ENCODE results near the gene DPP9. TPM values are rescaled to one million over a fixed set of nuclear protein-coding genes. Genes with fewer than 3 reads are reported as not detected.

DPP9 gene
- polyA plus RNA-seq, 2 of the 4 experiments (the other 2 are of a cell fraction), result 10.1 to 53.5 TPM

DNA sequence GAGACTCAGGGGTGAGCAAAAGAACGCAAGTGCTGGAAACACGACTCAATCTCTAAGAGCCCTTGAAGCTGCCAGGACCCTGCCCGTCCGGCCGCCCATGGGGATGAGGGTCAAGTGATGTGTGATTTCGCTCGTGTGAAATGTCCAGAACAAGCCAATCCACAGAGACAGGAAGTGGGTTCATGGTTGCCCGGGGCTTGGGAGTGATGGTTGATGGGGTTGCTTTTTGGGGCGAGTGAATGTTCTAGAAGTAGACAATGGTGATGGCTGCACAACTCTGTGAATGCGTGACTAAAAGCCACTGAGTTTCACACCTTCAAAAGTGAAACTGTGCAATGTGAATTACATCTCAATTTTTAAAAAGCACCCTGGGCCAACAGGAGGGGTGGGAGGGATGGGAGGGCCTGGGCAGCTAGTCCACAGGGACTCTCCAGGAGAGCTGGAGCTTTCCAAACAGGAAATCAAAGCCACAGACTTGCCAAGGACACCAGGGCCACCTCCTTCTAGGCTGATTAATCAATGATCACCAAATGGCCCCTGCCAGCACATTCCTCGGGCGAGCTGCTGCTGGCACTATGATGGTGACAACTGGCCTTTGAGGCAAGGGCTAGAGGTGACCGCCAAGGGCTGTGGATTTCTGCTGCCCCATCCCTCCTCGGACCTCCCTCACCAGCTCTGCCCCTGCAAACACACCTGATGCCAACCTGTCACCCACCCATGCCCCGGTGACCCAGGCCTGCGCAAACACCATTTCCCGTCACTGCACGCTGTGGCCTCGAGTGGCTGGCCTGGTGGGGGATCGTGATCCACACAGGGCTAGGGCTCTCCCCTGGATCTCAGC lies 14.0 kb downstream of the DPP9 start:
- DNase-seq (ENCODE audit: low read depth in 1 of 2, low spot score in 1 of 2) (no peak), ATAC-seq (no peak)
- CTCF ChIA-PET, result no interaction called here

GRCh38 chr19:4707956-4708650 lies 15.5 kb downstream of the DPP9 start:
- Histone ChIP-seq H3K4me2 (no peak overlapping the region), H3K4me3 (no peak overlapping the region), H3K9me3 (no peaks in the 10 kb centered on the region), H3K27ac (no peak overlapping the region; a peak in 1 of 6 replicates), H3K4me1 (peaks cover 22% of the 10 kb centered on the region)
- TF ChIP-seq HES2 (IDR thresholded peaks at IDR 0.05), result no peak
- no peak for TF ChIP-seq SREBF2 (IDR thresholded peaks at IDR 0.05)
- TF ChIP-seq RNF2 (IDR thresholded peaks at IDR 0.05; ENCODE audit: borderline replicate concordance, low read depth), result no peak
- no peak for TF ChIP-seq HOXA7 (CRISPR knock-in tag; IDR thresholded peaks at IDR 0.05)
- no peak for TF ChIP-seq HOXB13 (CRISPR knock-in tag; IDR thresholded peaks at IDR 0.05; ENCODE audit: low read depth)
- TF ChIP-seq CBX2 (IDR thresholded peaks at IDR 0.05; ENCODE audit: borderline replicate concordance, low read depth), result no peak
- TF ChIP-seq NR3C1 (IDR thresholded peaks at IDR 0.05), result no peak
- no peak for TF ChIP-seq USF2 (IDR thresholded peaks at IDR 0.05)
- TF ChIP-seq TFCP2L1 (CRISPR knock-in tag; IDR thresholded peaks at IDR 0.05), result no peak
- TF ChIP-seq, protein P1, sequence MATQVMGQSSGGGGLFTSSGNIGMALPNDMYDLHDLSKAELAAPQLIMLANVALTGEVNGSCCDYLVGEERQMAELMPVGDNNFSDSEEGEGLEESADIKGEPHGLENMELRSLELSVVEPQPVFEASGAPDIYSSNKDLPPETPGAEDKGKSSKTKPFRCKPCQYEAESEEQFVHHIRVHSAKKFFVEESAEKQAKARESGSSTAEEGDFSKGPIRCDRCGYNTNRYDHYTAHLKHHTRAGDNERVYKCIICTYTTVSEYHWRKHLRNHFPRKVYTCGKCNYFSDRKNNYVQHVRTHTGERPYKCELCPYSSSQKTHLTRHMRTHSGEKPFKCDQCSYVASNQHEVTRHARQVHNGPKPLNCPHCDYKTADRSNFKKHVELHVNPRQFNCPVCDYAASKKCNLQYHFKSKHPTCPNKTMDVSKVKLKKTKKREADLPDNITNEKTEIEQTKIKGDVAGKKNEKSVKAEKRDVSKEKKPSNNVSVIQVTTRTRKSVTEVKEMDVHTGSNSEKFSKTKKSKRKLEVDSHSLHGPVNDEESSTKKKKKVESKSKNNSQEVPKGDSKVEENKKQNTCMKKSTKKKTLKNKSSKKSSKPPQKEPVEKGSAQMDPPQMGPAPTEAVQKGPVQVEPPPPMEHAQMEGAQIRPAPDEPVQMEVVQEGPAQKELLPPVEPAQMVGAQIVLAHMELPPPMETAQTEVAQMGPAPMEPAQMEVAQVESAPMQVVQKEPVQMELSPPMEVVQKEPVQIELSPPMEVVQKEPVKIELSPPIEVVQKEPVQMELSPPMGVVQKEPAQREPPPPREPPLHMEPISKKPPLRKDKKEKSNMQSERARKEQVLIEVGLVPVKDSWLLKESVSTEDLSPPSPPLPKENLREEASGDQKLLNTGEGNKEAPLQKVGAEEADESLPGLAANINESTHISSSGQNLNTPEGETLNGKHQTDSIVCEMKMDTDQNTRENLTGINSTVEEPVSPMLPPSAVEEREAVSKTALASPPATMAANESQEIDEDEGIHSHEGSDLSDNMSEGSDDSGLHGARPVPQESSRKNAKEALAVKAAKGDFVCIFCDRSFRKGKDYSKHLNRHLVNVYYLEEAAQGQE (IDR thresholded peaks at IDR 0.05), result no peak
- no peak for TF ChIP-seq CHD2 (IDR thresholded peaks at IDR 0.05; ENCODE audit: low read length, partially characterized antibody)
- no peak for TF ChIP-seq FOSL2 (IDR thresholded peaks at IDR 0.05)
- TF ChIP-seq FOSL2 (CRISPR knock-in tag; IDR thresholded peaks at IDR 0.05), result no peak
- TF ChIP-seq JUN (IDR thresholded peaks at IDR 0.05), result no peak
- DNase-seq (ENCODE audit: low read depth in 1 of 2, low spot score in 1 of 2) (no peak), ATAC-seq (no peak), FAIRE-seq (no peak)
- POLR2A ChIA-PET, result no interaction called here
- CTCF ChIA-PET, result no interaction called here
- WGBS (ENCODE audit: missing lambda C conversion rate), result 96% methylated on average over 10 of the region's 10 CpGs

More for the DNA sequence above, 14.0 kb downstream of the DPP9 start:
- TF ChIP-seq EHMT2 (IDR thresholded peaks at IDR 0.05; ENCODE audit: low read depth), result no peak
- no peak for TF ChIP-seq HOXB5 (CRISPR knock-in tag; IDR thresholded peaks at IDR 0.05)
- no peak for TF ChIP-seq JUN (IDR thresholded peaks at IDR 0.05)
- TF ChIP-seq ZSCAN20 (CRISPR knock-in tag; IDR thresholded peaks at IDR 0.05), result no peak
- TF ChIP-seq, protein P2, sequence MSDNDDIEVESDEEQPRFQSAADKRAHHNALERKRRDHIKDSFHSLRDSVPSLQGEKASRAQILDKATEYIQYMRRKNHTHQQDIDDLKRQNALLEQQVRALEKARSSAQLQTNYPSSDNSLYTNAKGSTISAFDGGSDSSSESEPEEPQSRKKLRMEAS (IDR thresholded peaks at IDR 0.05), result no peak
- no peak for TF ChIP-seq RAD21 (conservative IDR thresholded peaks at IDR 0.05 in 1 of 2, IDR thresholded peaks at IDR 0.05 in 1 of 2)
- TF ChIP-seq HDAC2 (IDR thresholded peaks at IDR 0.05), result no peak
- no peak for TF ChIP-seq KDM1A (IDR thresholded peaks at IDR 0.05; ENCODE audit: low read depth)
- no peak for TF ChIP-seq NR3C1 (IDR thresholded peaks at IDR 0.05)
- no peak for TF ChIP-seq POLR2AphosphoS2 (conservative IDR thresholded peaks at IDR 0.05; ENCODE audit: low read length)
- no peak for TF ChIP-seq CHD4 (IDR thresholded peaks at IDR 0.05; ENCODE audit: borderline replicate concordance)
- no peak for TF ChIP-seq CBX8 (IDR thresholded peaks at IDR 0.05)
- TF ChIP-seq BCL3 (IDR thresholded peaks at IDR 0.05), result no peak
- TF ChIP-seq, protein P3, sequence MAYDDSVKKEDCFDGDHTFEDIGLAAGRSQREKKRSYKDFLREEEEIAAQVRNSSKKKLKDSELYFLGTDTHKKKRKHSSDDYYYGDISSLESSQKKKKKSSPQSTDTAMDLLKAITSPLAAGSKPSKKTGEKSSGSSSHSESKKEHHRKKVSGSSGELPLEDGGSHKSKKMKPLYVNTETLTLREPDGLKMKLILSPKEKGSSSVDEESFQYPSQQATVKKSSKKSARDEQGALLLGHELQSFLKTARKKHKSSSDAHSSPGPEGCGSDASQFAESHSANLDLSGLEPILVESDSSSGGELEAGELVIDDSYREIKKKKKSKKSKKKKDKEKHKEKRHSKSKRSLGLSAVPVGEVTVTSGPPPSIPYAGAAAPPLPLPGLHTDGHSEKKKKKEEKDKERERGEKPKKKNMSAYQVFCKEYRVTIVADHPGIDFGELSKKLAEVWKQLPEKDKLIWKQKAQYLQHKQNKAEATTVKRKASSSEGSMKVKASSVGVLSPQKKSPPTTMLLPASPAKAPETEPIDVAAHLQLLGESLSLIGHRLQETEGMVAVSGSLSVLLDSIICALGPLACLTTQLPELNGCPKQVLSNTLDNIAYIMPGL (CRISPR knock-in tag; IDR thresholded peaks at IDR 0.05; ENCODE audit: borderline replicate concordance), result no peak
- TF ChIP-seq MYC (IDR thresholded peaks at IDR 0.05; ENCODE audit: borderline replicate concordance, low read length), result no peak
- no peak for TF ChIP-seq HOXB13 (CRISPR knock-in tag; IDR thresholded peaks at IDR 0.05; ENCODE audit: low read depth)
- no peak for TF ChIP-seq CHD2 (IDR thresholded peaks at IDR 0.05; ENCODE audit: low read length, partially characterized antibody)
- WGBS (ENCODE audit: missing lambda C conversion rate), result 91% methylated on average over 15 of the region's 20 CpGs
- H3K4me1 ChIP-seq, result peaks cover 36% of the 10 kb centered on the region
- H3K4me2 ChIP-seq, result no peak overlapping the region
- H3K9me3 ChIP-seq, result no peaks in the 10 kb centered on the region
- POLR2A ChIA-PET, result no interaction called here
- H3K27ac ChIP-seq, result peak overlapping the region in 1 of 2 experiments; percentile 18; a peak in 1 of 6 replicates
- FAIRE-seq, result no peak
- no peak overlapping the region for H3K4me3 ChIP-seq

All from A549 (cell line).